HG03097 (cell line): ENCODE measurements around the gene AIPL1.

Source experiments
- ATAC-seq: cut with Tn5 transposase; IDR thresholded peaks from one replicate; pipeline ENCODE4 v1.9.1; 2021; ENCODE audit not compliant: unreplicated experiment, low FRiP score

Gene AIPL1

DNA sequence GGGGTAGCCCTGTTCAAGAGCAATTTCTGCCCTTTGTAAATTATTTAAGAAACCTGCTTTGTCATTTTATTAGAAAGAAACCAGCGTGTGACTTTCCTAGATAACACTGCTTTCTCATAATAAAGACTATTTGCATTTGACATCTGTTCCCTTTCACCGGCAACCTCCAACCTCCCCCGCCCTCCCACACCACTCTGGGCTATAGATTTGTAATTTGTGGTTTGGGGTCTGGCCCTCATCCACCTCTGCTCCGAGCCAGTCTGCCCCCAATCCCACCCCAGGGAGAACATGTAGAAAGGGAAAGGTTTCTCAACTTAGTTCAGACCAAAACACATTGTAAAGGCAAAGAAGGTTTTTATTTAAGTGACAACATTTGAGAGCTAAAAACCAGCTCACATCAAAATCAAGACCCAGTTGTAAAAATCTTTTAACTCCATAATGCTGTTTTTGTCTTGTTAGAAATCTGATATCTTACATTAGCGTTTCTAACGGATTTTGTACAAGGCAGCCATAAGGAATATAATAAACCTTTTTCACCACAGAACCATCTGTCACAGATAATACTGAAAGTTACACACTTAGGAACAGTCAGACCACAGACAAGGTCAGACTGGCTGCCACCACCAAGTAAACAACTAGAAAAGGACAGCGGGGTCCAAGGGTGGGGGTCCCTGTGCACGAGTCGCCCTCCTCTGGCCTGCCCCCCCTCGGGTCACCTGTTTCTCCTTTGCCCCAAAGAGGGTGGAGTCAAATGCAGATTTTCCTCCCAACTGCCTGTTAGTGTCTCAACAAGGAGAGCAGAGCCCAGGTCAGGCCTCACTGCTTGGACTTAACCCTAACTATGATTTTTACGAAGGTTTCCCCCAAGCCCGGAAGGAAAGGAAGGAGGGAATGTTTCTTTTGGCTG, 16.3 kb upstream of the AIPL1 start:
- no peak for ATAC-seq

- no peak for ATAC-seq
These were observed 14.4 kb upstream of the AIPL1 start for GRCh38 chr17:6449307-6449706.

DNA sequence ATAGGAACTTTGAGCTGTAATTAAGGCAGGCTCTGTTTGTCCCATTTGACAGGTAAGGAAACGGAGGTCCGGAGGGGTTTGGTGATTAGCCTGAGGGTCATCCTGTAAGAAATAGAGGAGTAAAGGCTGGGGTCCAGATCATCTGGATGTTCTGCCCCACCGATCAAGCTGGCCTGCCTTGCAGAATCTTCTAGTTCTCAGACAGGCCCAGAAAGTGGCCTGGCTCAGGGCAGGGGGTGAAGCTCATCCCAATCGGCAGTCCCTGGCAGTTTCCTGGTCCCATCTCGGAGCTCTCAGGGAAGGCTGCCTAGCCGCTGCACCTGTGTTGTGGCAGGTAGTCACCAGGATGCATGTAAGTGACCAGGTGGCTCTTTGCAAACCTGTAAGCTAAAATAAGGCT, 13.6 kb upstream of the AIPL1 start:
- no peak for ATAC-seq

GRCh38 chr17:6446516-6447100, 11.7 kb upstream of the AIPL1 start:
- no peak for ATAC-seq

- ATAC-seq = peak; percentile 14
These were observed 9.8 kb upstream of the AIPL1 start for GRCh38 chr17:6444571-6445335.

GRCh38 chr17:6443692-6444570, 9.0 kb upstream of the AIPL1 start, which contains the start of gene PIMREG:
TSS of gene PIMREG (plus strand) at chr17:6444455. CDS start at chr17:6445111, 656 bp downstream.
- peak; percentile 75 for ATAC-seq

DNA sequence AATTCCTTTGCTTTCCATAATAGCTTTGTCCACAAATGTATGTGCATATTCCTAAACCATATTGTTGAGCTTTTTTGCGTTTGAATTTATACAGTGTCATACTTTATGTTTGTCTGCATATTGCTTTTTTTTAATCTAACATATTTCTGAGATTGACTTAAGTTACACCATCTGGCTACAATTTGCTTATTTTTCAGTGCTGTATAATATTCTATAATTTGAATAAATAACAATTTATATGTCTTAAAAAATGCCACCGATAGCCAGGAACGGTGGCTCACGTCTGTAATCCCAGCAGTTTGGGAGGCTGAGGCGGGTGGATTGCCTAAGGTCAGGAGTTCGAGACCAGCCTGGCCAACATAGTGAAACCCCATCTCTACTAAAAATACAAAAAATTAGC, 7.9 kb upstream of the AIPL1 start:
- ATAC-seq = no peak

GRCh38 chr17:6439951-6440350, 5.0 kb upstream of the AIPL1 start:
- no peak for ATAC-seq

DNA sequence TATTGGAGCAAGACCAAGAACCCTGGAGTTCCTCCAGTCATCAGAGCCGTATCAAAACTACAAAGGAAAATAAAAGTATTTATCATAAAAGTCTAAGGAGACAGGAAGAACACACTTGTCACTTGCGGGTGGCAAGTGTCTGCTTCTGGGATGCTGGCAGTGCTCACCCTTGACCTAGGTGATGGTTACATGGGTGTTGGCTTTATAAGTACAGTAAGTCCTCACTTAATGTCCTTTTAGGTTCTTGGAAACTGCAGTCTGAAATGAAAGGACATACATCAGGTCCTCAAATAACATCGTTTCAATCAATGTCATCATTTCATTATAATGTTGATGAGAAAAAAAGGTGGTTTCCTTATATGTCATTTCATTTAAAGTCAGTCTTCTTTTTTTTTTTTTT, 3.0 kb upstream of the AIPL1 start:
- no peak for ATAC-seq

DNA sequence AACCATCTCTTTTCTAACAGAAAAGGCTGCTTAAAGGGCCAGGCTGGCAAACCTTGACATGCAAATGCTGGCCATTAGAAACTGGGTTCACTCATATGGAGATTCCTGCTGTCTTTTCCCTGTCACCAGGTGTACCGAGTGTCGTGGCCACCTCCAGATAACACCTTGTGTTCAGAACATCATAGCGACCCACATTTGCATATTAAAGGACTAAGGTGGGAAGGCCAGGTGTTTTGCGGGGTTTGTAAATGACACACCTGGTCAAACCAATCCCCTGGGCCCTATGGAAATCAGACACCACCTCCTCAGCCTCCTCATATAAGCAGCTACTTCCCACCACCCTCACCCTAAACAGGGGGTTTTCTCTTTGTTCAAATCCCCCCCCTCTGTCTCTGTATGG, 2.5 kb upstream of the AIPL1 start:
- ATAC-seq = no peak

DNA sequence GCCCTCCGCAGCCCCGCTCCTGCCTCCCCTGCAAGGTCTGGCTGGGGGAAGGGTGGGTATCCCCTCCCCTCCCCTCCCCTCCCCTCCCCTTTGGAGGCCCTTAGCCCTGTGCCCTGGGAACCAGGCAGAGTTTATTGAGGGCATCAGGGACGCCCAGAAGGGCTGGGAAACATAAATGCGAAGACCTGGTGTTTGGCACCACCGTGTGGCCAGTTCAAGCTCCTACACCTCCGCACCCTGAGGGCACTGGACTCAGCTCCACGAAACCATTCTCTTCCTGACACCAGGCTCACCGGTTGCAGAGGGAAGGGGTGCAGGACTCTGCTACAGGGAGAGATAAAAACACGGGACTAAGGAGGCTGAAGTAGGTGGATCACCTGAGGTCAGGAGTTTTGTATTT, 1.0 kb upstream of the AIPL1 start:
- ATAC-seq = no peak

GRCh38 chr17:6430769-6431168, 4.2 kb downstream of the AIPL1 start:
- ATAC-seq = no peak

GRCh38 chr17:6429266-6429665, 5.7 kb downstream of the AIPL1 start:
- ATAC-seq = no peak

DNA sequence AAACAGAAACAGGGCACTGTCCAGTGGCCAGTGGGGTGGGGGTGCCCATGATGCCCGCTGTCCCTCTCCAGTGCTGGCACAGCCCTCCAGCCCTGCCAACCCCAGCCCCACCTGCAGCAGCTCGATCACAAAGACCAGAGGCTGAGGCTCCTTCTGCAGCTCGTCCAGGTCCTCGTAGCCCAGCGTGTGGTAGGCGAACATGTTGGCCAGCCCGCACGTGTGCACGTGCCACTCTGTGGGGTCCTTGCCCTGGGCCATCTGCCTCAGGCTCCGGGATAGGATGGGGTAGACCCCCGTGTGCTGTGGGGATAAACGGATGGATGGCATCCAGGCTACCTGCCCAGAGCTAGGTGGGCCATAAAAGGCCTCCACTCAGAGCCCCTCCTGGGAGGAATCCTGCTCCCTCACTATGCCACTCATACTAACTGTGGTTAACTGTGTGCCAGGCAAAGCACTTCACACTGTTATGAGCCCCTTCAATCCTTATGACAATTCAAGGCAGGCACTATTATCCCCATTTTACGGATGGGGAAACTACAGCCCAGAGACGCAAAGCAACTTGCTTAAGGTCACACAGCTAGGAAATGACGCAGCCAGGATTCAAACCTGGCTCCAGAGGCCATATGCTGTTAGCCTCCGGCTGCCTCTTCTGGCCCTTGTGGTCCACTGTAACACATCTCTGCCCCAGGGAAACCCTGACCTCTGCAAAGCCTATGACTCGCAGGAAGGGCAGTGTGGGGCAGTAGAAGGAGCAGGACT, 6.5 kb downstream of the AIPL1 start:
- no peak for ATAC-seq

- no peak for ATAC-seq
These were observed 7.6 kb downstream of the AIPL1 start for GRCh38 chr17:6427279-6427781.

GRCh38 chr17:6426356-6427101, 8.4 kb downstream of the AIPL1 start:
- no peak for ATAC-seq

- ATAC-seq = no peak
These were observed 9.5 kb downstream of the AIPL1 start for GRCh38 chr17:6425407-6425806.

- no peak for ATAC-seq
These were observed 11.0 kb downstream of the AIPL1 start for GRCh38 chr17:6423931-6424330.
